Stimulated activated CD4-positive, alpha-beta T cell treated with anti-CD3 and anti-CD28 coated beads, Interleukin-4, amount 100 ng/mL, for 48 hours (primary cell): ENCODE data around the gene ANKFN1.

Experiments used
- DNase-seq, 2 donors: peaks; one replicate each; pipeline ENCODE4 v3.0.0-alpha.2; 2020; ENCODE audit warnings: low read depth in 2 of 2

The ANKFN1 gene

DNA sequence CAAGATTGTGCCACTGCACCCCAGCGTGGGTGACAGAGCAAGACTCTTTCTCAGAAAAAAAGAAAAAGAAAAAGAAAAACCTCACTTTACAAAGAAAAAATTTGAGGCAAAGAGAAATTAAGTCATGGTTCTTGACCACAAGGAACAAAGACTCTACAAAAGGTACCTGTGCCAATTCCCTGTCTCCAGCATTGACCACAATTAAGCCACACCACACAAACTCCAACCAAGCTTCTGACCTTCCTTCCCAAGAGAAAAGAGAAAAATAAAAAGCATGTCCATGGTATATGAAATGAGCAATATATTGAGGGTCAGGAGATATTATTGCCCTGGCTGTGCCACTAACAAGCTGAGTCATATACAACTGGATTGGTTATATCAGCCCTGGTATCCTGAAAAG is 293.9 kb downstream of the ANKFN1 start:
- DNase-seq = no peak

DNA sequence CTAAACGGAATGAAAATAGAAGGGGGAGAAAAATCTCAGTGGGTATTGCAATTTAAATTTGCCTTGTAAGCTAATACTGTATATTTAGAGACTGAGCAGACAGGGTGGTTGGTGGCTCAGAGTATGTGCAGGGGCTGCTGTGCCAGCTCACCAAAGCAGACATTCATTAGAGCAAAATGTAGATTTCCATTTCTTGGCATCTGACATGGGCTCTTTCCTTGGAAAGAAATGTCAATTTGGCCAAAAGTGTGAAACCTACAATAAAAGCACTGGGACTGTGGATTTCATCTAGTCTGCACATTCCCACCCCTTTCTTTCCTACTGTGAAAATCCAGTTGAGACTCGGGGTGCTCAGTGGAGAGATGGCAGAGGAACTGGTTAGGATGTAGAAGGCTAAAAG is 295.1 kb downstream of the ANKFN1 start:
- no peak for DNase-seq

GRCh38 chr17:56449176-56449575 is 295.9 kb downstream of the ANKFN1 start:
- no peak for DNase-seq

- no peak for DNase-seq
Observed at GRCh38 chr17:56451629-56452028, 298.4 kb downstream of the ANKFN1 start.

DNA sequence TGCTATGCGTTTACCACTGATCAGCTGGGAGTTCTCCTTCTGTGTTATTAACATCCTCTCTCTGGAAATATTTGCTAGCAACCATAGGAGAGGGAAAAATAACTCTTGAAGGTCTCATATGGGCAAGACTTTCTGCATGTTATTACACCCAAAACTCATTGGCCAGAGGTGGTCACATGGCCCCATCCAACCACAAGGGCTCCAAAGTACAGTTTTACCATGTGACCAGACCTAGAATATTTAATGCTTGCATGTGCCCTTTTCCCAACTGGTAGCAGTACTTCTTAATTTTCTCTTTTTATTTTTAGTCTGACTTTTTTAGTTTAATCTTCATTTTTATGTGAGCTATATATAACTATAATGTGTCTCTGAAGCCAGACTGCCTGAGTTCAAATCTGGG is 299.2 kb downstream of the ANKFN1 start:
- no peak for DNase-seq

DNA sequence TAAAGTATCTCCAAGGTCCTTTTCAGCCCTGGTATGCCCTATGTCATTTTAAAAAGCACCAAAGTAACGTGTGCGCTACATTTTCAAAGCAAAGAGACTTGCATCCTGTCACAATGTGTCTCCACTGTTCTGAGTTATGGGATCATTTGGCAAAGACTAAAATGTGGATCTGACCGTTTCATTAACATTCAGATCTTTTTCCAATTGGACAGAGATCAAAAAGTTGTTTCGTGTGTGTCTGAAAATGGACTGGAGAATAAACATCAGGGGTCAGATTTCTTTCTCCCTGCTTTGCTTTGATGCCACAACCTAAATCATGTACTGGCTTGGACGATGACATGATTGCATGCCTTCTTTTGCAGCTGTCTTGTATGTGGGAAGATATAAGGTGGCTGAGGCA is 304.2 kb downstream of the ANKFN1 start:
- no peak for DNase-seq

GRCh38 chr17:56465886-56466285 is 312.6 kb downstream of the ANKFN1 start:
- no peak for DNase-seq

DNA sequence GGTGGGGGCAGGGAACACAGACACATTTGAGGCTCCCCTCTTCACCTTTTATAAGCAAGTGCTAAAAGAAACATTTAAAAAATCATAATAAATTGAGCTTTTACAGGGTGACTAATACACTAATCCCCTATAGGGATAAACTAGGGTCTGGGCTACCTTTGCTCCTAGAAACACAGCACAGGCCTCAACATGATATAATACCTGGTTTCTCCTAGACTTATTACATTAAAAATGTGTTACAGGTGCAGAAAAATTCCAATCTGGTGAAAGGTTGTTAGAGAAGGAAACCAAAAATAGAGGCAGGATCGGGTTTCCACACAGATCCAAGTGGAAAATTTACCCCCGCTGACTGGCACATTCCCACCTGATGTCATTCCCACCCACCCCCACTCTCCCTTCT is 315.6 kb downstream of the ANKFN1 start:
- no peak for DNase-seq

GRCh38 chr17:56471696-56472095 is 318.4 kb downstream of the ANKFN1 start:
- DNase-seq = no peak

DNA sequence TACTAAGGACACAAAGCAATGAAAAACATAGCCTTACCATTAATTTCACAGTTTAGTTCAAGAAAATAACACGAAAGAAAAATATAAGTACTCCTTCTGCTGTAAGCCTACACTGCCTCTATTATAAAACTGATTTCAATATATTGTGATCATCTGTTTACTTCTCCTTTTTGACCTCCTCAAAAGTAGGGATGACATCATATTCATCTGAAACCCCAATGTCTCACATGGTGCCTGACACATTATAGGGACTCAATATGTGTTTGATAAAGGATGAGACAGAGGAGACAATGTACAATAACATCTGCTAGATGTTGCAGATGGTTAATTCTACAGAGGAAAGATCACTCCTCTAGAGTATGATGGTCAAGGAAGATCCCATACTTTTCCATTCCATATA is 321.8 kb downstream of the ANKFN1 start:
- no peak for DNase-seq

- DNase-seq = no peak
Observed at GRCh38 chr17:56478836-56479447, 325.7 kb downstream of the ANKFN1 start.

GRCh38 chr17:56480501-56480900 is 327.2 kb downstream of the ANKFN1 start:
- DNase-seq = no peak

GRCh38 chr17:56481659-56482058 is 328.4 kb downstream of the ANKFN1 start:
- no peak for DNase-seq

DNA sequence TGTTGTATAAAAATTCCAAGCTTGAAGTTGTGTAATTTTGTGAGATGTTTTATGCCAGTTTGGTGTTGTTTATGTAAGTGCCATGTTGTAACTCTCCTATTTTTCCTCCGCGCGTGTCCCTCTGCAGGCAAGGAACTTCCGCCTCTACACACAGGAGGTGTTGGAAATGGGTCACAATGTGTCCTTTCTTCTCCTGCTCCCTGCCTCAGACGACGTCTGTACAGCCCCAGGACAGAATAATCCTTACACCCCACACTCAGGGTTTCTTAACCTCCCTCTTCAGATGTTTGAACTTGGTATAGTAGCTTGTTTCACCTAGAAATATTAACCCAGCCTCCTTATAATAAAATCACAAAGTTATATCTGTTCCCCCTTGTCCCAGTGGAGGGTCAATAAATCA is 329.0 kb downstream of the ANKFN1 start:
- no peak for DNase-seq

- DNase-seq = no peak
Observed at GRCh38 chr17:56486732-56487131, 333.5 kb downstream of the ANKFN1 start.

DNA sequence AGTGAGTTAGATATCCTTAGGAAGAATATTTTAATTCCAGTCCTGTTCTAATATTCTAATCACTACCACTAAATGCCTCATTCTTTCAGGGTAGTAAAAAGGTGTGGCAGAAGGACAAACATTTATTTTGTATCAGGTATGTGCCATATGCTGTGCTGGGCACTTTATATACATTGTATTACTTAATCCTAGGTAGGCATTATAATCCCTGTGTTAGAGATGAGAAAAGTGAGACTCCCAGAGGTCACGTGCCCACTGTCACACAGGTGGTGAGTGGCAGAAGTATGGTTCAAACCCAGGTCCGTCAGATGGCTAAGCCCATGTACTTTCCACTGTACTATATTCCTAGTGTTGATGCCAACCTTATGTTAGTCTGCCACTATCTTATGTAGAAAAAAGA is 335.5 kb downstream of the ANKFN1 start:
- DNase-seq = no peak

DNA sequence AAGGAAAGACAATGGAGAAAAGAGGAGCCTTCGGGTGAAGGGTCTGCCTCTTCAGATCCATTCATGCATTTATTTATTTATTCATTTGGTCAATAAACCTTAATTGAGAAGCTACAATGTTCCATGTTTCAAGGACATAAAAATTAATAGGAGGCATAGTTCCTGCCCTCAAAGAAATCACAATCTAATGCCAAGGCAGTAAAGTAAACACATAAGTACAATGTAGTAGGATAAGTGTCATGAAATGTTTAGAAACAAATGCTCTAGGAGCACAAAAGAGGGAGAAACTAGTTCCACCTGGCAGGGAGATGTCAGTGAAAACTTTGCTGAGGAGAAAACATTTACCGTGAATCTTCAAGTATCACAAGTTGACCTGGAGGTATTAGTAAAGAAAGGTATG is 336.7 kb downstream of the ANKFN1 start:
- no peak for DNase-seq

GRCh38 chr17:56495556-56495955 is 342.3 kb downstream of the ANKFN1 start:
- DNase-seq = no peak

GRCh38 chr17:56497132-56497531 is 343.9 kb downstream of the ANKFN1 start:
- DNase-seq = no peak

GRCh38 chr17:56499799-56500388 is 346.6 kb downstream of the ANKFN1 start:
- DNase-seq = peak; percentile 2 to 11

- no peak for DNase-seq
Observed at GRCh38 chr17:56502120-56502654, 348.9 kb downstream of the ANKFN1 start.

- DNase-seq = no peak
Observed at GRCh38 chr17:56505154-56505756, 352.0 kb downstream of the ANKFN1 start.

GRCh38 chr17:56506349-56506748 is 353.1 kb downstream of the ANKFN1 start:
- DNase-seq = no peak
